Measurements from ENCODE around the gene SLC23A1.

The SLC23A1 gene

DNA sequence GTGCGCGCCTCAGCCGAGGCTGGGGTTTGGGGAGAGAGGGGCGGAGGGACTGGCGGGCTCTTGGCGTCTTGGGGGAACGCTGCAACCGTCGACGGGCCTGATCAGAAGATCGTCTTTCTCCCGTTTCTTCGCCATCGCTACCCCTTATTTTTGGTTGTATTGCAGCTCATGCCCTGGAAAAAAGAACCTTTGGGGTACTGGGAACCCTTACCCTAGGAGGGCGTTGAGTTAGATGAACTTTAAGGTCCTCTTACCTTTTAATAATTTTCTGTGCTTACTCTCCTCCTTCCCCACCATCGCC, 40.7 kb downstream of the SLC23A1 start:
- TF ChIP-seq, protein P1, sequence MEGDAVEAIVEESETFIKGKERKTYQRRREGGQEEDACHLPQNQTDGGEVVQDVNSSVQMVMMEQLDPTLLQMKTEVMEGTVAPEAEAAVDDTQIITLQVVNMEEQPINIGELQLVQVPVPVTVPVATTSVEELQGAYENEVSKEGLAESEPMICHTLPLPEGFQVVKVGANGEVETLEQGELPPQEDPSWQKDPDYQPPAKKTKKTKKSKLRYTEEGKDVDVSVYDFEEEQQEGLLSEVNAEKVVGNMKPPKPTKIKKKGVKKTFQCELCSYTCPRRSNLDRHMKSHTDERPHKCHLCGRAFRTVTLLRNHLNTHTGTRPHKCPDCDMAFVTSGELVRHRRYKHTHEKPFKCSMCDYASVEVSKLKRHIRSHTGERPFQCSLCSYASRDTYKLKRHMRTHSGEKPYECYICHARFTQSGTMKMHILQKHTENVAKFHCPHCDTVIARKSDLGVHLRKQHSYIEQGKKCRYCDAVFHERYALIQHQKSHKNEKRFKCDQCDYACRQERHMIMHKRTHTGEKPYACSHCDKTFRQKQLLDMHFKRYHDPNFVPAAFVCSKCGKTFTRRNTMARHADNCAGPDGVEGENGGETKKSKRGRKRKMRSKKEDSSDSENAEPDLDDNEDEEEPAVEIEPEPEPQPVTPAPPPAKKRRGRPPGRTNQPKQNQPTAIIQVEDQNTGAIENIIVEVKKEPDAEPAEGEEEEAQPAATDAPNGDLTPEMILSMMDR (IDR thresholded peaks at IDR 0.05; ENCODE audit: low read depth, low read length), result no peak
- H3K4me3 ChIP-seq (ENCODE audit: low read depth, low read length), result peak overlapping the region; percentile 99

- TF ChIP-seq, protein P1 (IDR thresholded peaks at IDR 0.05; ENCODE audit: low read depth, low read length), result peak; percentile 51
- peak within 1 kb of the TSS; percentile 99 for H3K4me3 ChIP-seq (ENCODE audit: low read depth, low read length)
These were observed 41.2 kb downstream of the SLC23A1 start, which contains the start of gene PAIP2 for GRCh38 chr5:139341689-139342422. Gene PAIP2, plus strand, starts transcription at chr5:139341854. Its CDS starts 21,931 bp downstream, at chr5:139363785.

GRCh38 chr5:139341187-139341688, 41.9 kb downstream of the SLC23A1 start:
- TF ChIP-seq, protein P1 (IDR thresholded peaks at IDR 0.05; ENCODE audit: low read depth, low read length), result no peak
- peak overlapping the region; percentile 99 for H3K4me3 ChIP-seq (ENCODE audit: low read depth, low read length)

DNA sequence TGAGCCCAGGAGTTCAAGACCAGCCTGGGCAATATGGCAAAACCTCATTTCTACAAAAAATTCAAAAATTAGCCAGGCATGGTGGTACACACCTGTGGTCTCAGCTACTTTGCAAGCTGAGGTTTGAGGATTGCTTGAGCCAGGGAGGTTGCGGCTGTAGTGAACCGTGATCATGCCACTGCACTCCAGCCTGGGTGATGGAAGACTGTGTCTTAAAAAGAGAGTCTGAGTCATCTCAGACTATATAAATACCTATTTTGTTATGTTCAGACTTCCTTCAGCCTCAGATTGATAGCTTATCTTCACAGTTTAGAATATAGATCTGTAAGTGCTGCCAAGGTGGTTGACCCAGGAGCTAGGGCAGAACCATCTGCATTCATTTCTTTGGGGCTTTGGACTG, 43.0 kb downstream of the SLC23A1 start:
- TF ChIP-seq, protein P1 (IDR thresholded peaks at IDR 0.05; ENCODE audit: low read depth, low read length), result no peak
- H3K4me3 ChIP-seq (ENCODE audit: low read depth, low read length), result no peak overlapping the region

DNA sequence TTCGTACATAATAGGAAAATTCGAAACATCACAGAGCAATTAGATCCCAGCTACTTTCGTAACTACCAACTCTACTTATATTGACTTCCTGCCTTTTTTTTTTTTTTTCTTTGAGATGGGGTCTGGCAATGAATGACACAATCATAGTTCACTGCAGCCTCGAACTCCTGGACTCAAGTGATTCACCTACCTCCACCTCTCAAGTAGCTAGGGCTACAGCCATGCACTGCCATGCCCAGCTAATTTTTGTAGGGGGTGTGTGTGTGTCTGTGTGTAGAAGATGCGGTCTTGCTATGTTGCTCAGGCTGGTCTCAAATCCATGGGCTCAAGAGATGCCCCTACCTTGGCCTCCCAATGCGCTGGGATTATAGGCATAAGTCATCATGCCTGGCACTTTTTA, 47.3 kb downstream of the SLC23A1 start:
- no peak overlapping the region for H3K4me3 ChIP-seq (ENCODE audit: low read depth, low read length)
- TF ChIP-seq, protein P1 (IDR thresholded peaks at IDR 0.05; ENCODE audit: low read depth, low read length), result no peak

Measured in WI38 (cell line).